ENCODE data around the gene AGFG1.

The AGFG1 gene

DNA sequence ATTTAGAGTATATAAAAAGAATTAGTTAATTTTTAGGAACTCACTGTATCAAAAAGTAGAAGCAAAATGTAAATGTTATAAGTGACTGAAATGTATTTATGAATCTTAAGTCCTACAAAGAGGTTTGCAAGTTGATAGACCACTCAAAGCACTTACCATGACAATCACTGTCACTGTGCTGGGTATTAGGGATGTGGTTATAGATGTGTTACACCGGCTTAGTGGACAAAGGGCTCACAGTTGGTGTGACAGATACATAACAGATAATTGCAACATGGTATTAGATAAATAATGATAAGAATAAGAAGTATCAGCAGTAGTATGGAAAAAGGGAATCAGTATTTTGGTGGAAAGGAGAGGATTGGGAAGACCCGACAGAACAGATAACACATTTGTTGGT, 21.6 kb downstream of the AGFG1 start:
- Histone ChIP-seq H3K4me3 (replicated peaks; ENCODE audit: insufficient read depth, low read length) (no peak overlapping the region), H3K27ac (replicated peaks) (no peak overlapping the region), H3K27me3 (ENCODE audit: insufficient read depth, poor library complexity, severe bottlenecking) (no peaks in the 10 kb centered on the region)
- DNase-seq (ENCODE audit: low read depth in 1 of 2, low spot score in 1 of 2): no peak
- no peak for TF ChIP-seq GABPA (IDR thresholded peaks at IDR 0.05; ENCODE audit: low read depth)
- TF ChIP-seq, protein P1, sequence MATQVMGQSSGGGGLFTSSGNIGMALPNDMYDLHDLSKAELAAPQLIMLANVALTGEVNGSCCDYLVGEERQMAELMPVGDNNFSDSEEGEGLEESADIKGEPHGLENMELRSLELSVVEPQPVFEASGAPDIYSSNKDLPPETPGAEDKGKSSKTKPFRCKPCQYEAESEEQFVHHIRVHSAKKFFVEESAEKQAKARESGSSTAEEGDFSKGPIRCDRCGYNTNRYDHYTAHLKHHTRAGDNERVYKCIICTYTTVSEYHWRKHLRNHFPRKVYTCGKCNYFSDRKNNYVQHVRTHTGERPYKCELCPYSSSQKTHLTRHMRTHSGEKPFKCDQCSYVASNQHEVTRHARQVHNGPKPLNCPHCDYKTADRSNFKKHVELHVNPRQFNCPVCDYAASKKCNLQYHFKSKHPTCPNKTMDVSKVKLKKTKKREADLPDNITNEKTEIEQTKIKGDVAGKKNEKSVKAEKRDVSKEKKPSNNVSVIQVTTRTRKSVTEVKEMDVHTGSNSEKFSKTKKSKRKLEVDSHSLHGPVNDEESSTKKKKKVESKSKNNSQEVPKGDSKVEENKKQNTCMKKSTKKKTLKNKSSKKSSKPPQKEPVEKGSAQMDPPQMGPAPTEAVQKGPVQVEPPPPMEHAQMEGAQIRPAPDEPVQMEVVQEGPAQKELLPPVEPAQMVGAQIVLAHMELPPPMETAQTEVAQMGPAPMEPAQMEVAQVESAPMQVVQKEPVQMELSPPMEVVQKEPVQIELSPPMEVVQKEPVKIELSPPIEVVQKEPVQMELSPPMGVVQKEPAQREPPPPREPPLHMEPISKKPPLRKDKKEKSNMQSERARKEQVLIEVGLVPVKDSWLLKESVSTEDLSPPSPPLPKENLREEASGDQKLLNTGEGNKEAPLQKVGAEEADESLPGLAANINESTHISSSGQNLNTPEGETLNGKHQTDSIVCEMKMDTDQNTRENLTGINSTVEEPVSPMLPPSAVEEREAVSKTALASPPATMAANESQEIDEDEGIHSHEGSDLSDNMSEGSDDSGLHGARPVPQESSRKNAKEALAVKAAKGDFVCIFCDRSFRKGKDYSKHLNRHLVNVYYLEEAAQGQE (IDR thresholded peaks at IDR 0.05; ENCODE audit: insufficient replicate concordance, low read depth): no peak
- no peak for TF ChIP-seq POLR2AphosphoS5 (IDR thresholded peaks at IDR 0.05; ENCODE audit: low read depth)

DNA sequence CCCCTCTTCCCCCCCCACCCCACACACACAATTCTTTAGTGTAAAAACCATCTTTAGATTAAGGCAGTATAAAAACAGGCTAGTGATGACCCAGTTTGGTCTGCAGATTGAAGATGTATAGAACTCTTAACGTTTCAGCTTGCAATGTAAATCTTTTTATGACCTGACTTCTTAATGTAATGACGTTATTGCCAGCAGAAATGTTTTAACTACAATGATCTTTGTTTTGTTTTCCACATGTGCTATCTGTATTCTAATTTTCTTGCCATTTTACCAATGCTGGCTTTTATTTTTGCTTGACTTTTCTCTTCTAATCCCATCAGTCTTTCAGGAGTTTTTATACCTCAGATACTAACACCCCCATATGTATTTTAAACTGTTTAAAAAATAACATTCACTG, 25.2 kb downstream of the AGFG1 start:
- no peak overlapping the region for H3K4me3 ChIP-seq (replicated peaks; ENCODE audit: insufficient read depth, low read length)
- DNase-seq (ENCODE audit: low read depth in 1 of 2, low spot score in 1 of 2): no peak
- TF ChIP-seq POLR2AphosphoS5 (IDR thresholded peaks at IDR 0.05; ENCODE audit: low read depth) (no peak), GABPA (IDR thresholded peaks at IDR 0.05; ENCODE audit: low read depth) (no peak), SPI1 (IDR thresholded peaks at IDR 0.05; ENCODE audit: borderline replicate concordance, low read depth) (no peak)
- TF ChIP-seq, protein P2, sequence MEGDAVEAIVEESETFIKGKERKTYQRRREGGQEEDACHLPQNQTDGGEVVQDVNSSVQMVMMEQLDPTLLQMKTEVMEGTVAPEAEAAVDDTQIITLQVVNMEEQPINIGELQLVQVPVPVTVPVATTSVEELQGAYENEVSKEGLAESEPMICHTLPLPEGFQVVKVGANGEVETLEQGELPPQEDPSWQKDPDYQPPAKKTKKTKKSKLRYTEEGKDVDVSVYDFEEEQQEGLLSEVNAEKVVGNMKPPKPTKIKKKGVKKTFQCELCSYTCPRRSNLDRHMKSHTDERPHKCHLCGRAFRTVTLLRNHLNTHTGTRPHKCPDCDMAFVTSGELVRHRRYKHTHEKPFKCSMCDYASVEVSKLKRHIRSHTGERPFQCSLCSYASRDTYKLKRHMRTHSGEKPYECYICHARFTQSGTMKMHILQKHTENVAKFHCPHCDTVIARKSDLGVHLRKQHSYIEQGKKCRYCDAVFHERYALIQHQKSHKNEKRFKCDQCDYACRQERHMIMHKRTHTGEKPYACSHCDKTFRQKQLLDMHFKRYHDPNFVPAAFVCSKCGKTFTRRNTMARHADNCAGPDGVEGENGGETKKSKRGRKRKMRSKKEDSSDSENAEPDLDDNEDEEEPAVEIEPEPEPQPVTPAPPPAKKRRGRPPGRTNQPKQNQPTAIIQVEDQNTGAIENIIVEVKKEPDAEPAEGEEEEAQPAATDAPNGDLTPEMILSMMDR (IDR thresholded peaks at IDR 0.05; ENCODE audit: insufficient read depth, low read length): no peak
- TF ChIP-seq, protein P1 (IDR thresholded peaks at IDR 0.05; ENCODE audit: insufficient replicate concordance, low read depth): no peak
- H3K27ac ChIP-seq (replicated peaks): no peak overlapping the region
- H3K27me3 ChIP-seq (ENCODE audit: insufficient read depth, poor library complexity, severe bottlenecking): no peaks in the 10 kb centered on the region

DNA sequence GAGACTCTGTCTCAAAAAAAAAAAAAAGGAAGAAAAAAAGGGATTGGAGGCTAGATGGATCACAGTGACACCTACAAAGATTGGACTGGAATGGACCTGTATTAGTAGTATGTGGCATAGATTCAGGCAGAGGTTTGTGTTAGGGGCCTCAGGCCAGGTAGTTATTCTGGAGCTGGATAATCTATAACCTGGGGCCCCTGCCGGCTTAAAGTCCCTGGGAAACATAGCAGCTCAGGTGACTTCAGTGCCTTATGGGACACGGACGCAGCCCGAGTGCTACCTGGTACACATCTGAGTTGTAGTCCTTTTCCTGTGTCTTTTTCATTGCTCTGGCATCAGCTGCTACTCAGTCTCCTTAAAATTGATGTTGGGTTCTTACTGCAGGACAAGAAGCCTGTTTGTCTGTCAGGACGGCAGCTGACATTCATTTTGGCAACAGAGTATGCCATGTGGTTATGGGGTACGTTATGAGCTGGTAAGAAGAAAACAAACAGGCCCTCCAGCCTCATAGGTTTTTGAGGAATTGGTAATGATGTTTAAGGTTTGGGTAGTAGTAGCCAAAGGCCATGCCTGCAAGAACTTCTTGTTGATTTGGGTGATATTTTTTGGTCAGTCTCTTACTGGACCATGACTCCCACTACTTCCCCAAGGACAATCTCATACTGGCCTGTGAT, 27.8 kb downstream of the AGFG1 start:
- Histone ChIP-seq H3K4me3 (replicated peaks; ENCODE audit: insufficient read depth, low read length) (no peak overlapping the region), H3K27ac (replicated peaks) (no peak overlapping the region), H3K27me3 (ENCODE audit: insufficient read depth, poor library complexity, severe bottlenecking) (no peaks in the 10 kb centered on the region)
- DNase-seq (ENCODE audit: low read depth in 1 of 2, low spot score in 1 of 2): no peak
- TF ChIP-seq, protein P2 (IDR thresholded peaks at IDR 0.05; ENCODE audit: insufficient read depth, low read length): no peak
- TF ChIP-seq POLR2AphosphoS5 (IDR thresholded peaks at IDR 0.05; ENCODE audit: low read depth): no peak
- TF ChIP-seq, protein P1 (IDR thresholded peaks at IDR 0.05; ENCODE audit: insufficient replicate concordance, low read depth): no peak
- TF ChIP-seq SPI1 (IDR thresholded peaks at IDR 0.05; ENCODE audit: borderline replicate concordance, low read depth): no peak
- no peak for TF ChIP-seq GABPA (IDR thresholded peaks at IDR 0.05; ENCODE audit: low read depth)
